ENCODE data around the gene CAVIN1.

DNA sequence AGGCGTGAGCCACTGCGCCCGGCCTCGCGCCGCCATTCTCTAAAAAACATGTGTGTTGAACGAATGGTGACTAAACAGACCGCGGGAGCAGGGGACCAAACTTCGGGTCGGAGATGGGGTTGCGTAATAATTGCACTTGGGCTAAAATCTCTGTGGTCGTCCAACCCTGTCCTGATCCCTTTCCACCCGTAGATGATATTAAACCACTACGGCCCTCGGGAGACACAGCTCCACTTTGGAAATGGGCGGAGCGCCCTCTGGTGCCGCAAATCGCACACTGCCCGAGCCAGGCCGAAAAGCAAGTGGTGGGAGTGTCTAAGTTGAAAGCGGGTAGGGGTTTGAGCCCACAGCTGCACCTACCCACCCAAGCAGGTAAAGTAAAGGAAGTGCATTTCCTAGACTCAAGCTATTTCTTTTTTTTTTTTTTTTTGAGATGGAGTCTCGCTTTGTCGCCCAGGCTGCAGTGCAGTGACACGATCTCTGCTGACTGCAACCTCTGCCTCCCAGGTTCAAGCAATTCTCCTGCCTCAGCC, 17.0 kb downstream of the CAVIN1 start:
- TF ChIP-seq ZBTB8A (tag by site-specific recombination; IDR thresholded peaks at IDR 0.05) (no peak; the same call in none of the 2 replicates), KLF1 (tag by site-specific recombination; IDR thresholded peaks at IDR 0.05) (no peak), ZNF133 (tag by site-specific recombination; IDR thresholded peaks at IDR 0.05) (no peak), MYNN (tag by site-specific recombination; IDR thresholded peaks at IDR 0.05; ENCODE audit: borderline replicate concordance) (no peak), ZBTB1 (tag by site-specific recombination; IDR thresholded peaks at IDR 0.05) (no peak), ZBTB21 (tag by site-specific recombination; IDR thresholded peaks at IDR 0.05) (no peak)

Measured in HEK293 (cell line).